H1 (cell line): ENCODE results near the gene PDZD2. TPM values are rescaled to one million over a fixed set of nuclear protein-coding genes. Genes with fewer than 3 reads are reported as not detected.

ENCODE experiments used
- ATF2 ChIP-seq: IDR thresholded peaks from 2 replicates; pipeline ENCODE4 v1.6.1; 2012; ENCODE audit warnings: low read length, inconsistent platforms
- CTBP2 ChIP-seq: IDR thresholded peaks from 2 replicates; pipeline ENCODE4 v1.7.0; 2011; ENCODE audit warnings: borderline replicate concordance, mild to moderate bottlenecking, moderate library complexity, mixed read lengths, low read length; ENCODE audit not compliant: insufficient read depth, insufficient read length
- KDM5A ChIP-seq: fragments of 200-600 bp; IDR thresholded peaks from 2 replicates; pipeline ENCODE4 v1.7.1; 2012; ENCODE audit warnings: mild to moderate bottlenecking, low read length, inconsistent platforms, mixed read lengths
- RFX5 ChIP-seq: IDR thresholded peaks from 2 replicates; pipeline ENCODE4 v1.6.1; 2011; ENCODE audit warnings: low read depth, low read length, improper control_type of control experiment, borderline replicate concordance
- USF2 ChIP-seq: IDR thresholded peaks from 2 replicates; pipeline ENCODE4 v1.6.1; 2011; ENCODE audit warnings: low read length, improper control_type of control experiment
- polyA plus RNA-seq, 7 experiments: library from polyadenylated mRNA; depleted of rRNA in 3 of 7; stranded (reverse) in 5 of 7; unstranded in 2 of 7; fragments of >200 nt in 5 of 7; fragments of 200-250 nt in 2 of 7; gene quantifications; 1 replicate in 5 of 7; 2 replicates in 1 of 7; 4 replicates in 1 of 7; pipeline versions ENCODE4 v1.2.1 to v1.2.3, GENCODE V29; 2011 to 2013; ENCODE audit warnings: missing spikeins in 2 of 7, mixed read lengths in 2 of 7
- total RNA-seq: library from RNA; stranded (reverse); fragmentation: NEBNext Ultra II Directional; extraction: Animal tissue kit (Norgen Biotek cat#: 25700); gene quantifications from 2 replicates; pipeline ENCODE4 v1.2.1, GENCODE V29; 2021

The PDZD2 gene
- total and polyA plus RNA-seq, 2 of the 8 experiments (the other 6 are each of a cell fraction or from before 2014, with no cell fraction given) = 1.2 to 6.8 TPM

GRCh38 chr5:31805785-31806400 lies 167.0 kb downstream of the PDZD2 start (continued):
- TF ChIP-seq RFX5 (no peak), KDM5A (no peak), USF2 (no peak), CTBP2 (no peak), ATF2 (no peak)
